Keratinocyte (primary cell): ENCODE measurements around the gene TSPOAP1.

Source experiments
- EZH2 ChIP-seq: IDR thresholded peaks from one replicate; pipeline ENCODE4 v1.6.1; 2012; ENCODE audit warnings: inconsistent platforms, mild to moderate bottlenecking, low read length, moderate library complexity
- TF ChIP-seq, protein P1 (sequence below), 3 experiments: IDR thresholded peaks in 1 of 3; conservative IDR thresholded peaks in 1 of 3; optimal IDR thresholded peaks in 1 of 3; 2 replicates in 2 of 3; 3 replicates in 1 of 3; pipeline versions ENCODE3 to v1.5.1; 2011; ENCODE audit warnings: low read length in 3 of 3, mild to moderate bottlenecking in 3 of 3, moderate library complexity in 2 of 3, control low read depth in 1 of 3, inconsistent platforms in 1 of 3; ENCODE audit not compliant: insufficient read depth in 2 of 3; ENCODE audit errors: extremely low read depth in 1 of 3

DNA sequence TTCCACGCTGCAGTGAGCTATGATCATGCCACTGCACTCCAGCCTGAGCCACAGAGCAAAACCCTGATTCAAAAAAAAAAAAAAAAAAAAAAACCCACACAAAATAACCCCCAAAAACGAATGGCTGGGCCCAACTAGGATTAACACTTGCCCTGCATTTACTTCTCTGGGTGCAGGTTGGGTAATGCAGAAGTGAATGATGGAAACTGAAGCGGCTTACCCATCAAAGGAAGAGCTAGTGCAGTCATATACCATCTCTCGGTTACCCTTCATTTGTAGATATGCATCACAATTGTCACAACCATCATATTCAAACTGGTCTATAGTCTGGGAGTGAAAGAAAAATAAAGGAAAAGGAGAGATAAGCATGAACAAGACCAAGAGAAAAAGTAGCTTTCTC lies 22.6 kb upstream of the TSPOAP1 start:
- TF ChIP-seq, protein P1, sequence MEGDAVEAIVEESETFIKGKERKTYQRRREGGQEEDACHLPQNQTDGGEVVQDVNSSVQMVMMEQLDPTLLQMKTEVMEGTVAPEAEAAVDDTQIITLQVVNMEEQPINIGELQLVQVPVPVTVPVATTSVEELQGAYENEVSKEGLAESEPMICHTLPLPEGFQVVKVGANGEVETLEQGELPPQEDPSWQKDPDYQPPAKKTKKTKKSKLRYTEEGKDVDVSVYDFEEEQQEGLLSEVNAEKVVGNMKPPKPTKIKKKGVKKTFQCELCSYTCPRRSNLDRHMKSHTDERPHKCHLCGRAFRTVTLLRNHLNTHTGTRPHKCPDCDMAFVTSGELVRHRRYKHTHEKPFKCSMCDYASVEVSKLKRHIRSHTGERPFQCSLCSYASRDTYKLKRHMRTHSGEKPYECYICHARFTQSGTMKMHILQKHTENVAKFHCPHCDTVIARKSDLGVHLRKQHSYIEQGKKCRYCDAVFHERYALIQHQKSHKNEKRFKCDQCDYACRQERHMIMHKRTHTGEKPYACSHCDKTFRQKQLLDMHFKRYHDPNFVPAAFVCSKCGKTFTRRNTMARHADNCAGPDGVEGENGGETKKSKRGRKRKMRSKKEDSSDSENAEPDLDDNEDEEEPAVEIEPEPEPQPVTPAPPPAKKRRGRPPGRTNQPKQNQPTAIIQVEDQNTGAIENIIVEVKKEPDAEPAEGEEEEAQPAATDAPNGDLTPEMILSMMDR (optimal IDR thresholded peaks at IDR 0.05 in 1 of 3, IDR thresholded peaks at IDR 0.05 in 1 of 3, conservative IDR thresholded peaks at IDR 0.05 in 1 of 3; ENCODE audit: extremely low read depth in 1 of 3, insufficient read depth in 2 of 3, low read length in 3 of 3) = no peak
- TF ChIP-seq EZH2 = no peak
